ENCODE results near the gene ZNF48. TPM values are rescaled to one million over a fixed set of nuclear protein-coding genes. Genes with fewer than 3 reads are reported as not detected.

ZNF48 gene
- total RNA-seq, 1 donor from 2014 or later: 5.0 TPM

- H3K9me3 ChIP-seq (replicated peaks): no peaks in the 10 kb centered on the region
- H3K27ac ChIP-seq (replicated peaks): no peak overlapping the region
Measured at GRCh38 chr16:30357085-30357714, 38.0 kb upstream of the ZNF48 start.

GRCh38 chr16:30357715-30358576, 37.3 kb upstream of the ZNF48 start:
- no peaks in the 10 kb centered on the region for H3K27me3 ChIP-seq (ENCODE audit: low read depth)
- H3K4me3 ChIP-seq: no peak overlapping the region
- no peaks in the 10 kb centered on the region for H3K9me3 ChIP-seq (replicated peaks)
- intact Hi-C loops (cut with micrococcal nuclease): no loop called here
- no peak for DNase-seq
- no peak for TF ChIP-seq CTCF (IDR thresholded peaks at IDR 0.05; ENCODE audit: borderline replicate concordance)
- H3K27ac ChIP-seq (replicated peaks): no peak overlapping the region
- peaks cover 49% of the 10 kb centered on the region for H3K36me3 ChIP-seq
- peaks cover 38% of the 10 kb centered on the region for H3K4me1 ChIP-seq

More at GRCh38 chr16:30357085-30357714, 38.0 kb upstream of the ZNF48 start:
- H3K4me1 ChIP-seq: peaks cover 45% of the 10 kb centered on the region
- no peak overlapping the region for H3K4me3 ChIP-seq
- no peaks in the 10 kb centered on the region for H3K27me3 ChIP-seq (ENCODE audit: low read depth)
- intact Hi-C loops (cut with micrococcal nuclease): no loop called here
- peaks cover 49% of the 10 kb centered on the region for H3K36me3 ChIP-seq
- TF ChIP-seq CTCF (IDR thresholded peaks at IDR 0.05; ENCODE audit: borderline replicate concordance): no peak
- no peak for DNase-seq

GRCh38 chr16:30358577-30358936, 36.7 kb upstream of the ZNF48 start:
- intact Hi-C loops (cut with micrococcal nuclease): no loop called here
- H3K27me3 ChIP-seq (ENCODE audit: low read depth): no peaks in the 10 kb centered on the region
- H3K4me3 ChIP-seq: no peak overlapping the region
- peaks cover 32% of the 10 kb centered on the region for H3K4me1 ChIP-seq
- no peak for TF ChIP-seq CTCF (IDR thresholded peaks at IDR 0.05; ENCODE audit: borderline replicate concordance)
- DNase-seq: no peak
- no peaks in the 10 kb centered on the region for H3K9me3 ChIP-seq (replicated peaks)
- peaks cover 49% of the 10 kb centered on the region for H3K36me3 ChIP-seq
- H3K27ac ChIP-seq (replicated peaks): no peak overlapping the region

- intact Hi-C loops (cut with micrococcal nuclease): no loop called here
- DNase-seq: no peak
- Histone ChIP-seq H3K4me1 (peaks cover 25% of the 10 kb centered on the region), H3K27ac (replicated peaks) (no peak overlapping the region), H3K9me3 (replicated peaks) (no peaks in the 10 kb centered on the region), H3K4me3 (no peak overlapping the region), H3K36me3 (peaks cover 50% of the 10 kb centered on the region), H3K27me3 (ENCODE audit: low read depth) (no peaks in the 10 kb centered on the region)
- no peak for TF ChIP-seq CTCF (IDR thresholded peaks at IDR 0.05; ENCODE audit: borderline replicate concordance)
Measured at GRCh38 chr16:30358990-30359870, 36.0 kb upstream of the ZNF48 start.

- no peak for TF ChIP-seq CTCF (IDR thresholded peaks at IDR 0.05; ENCODE audit: borderline replicate concordance)
- no peaks in the 10 kb centered on the region for H3K27me3 ChIP-seq (ENCODE audit: low read depth)
- peaks cover 23% of the 10 kb centered on the region for H3K4me1 ChIP-seq
- no peaks in the 10 kb centered on the region for H3K9me3 ChIP-seq (replicated peaks)
- no peak for DNase-seq
- peaks cover 56% of the 10 kb centered on the region for H3K36me3 ChIP-seq
- intact Hi-C loops (cut with micrococcal nuclease): no loop called here
- H3K27ac ChIP-seq (replicated peaks): no peak overlapping the region
- no peak overlapping the region for H3K4me3 ChIP-seq
Measured at GRCh38 chr16:30359871-30360170, 35.4 kb upstream of the ZNF48 start.

All from left ventricle myocardium inferior (tissue), 1 donor.